AG09309 (cell line): Measurements from ENCODE around the gene REPS1.
"Not testable (repeated sequence)": the region's sequence is repeated elsewhere in the genome, so short reads cannot be mapped to it uniquely, and the experiment has no call there.

Experiments
- DNase-seq: peaks from one replicate; pipeline ENCODE4 v3.0.0-alpha.2; 2010; ENCODE audit warnings: low read depth
- H3K4me3 ChIP-seq: 2 replicates; pipeline ENCODE4 v1.5.1; 2011; ENCODE audit warnings: mild to moderate bottlenecking, low read depth, low read length, moderate library complexity; ENCODE audit not compliant: control insufficient read depth
- CTCF ChIP-seq: IDR thresholded peaks from 2 replicates; pipeline ENCODE4 v1.5.1; 2011; ENCODE audit warnings: mild to moderate bottlenecking, low read depth, low read length, inconsistent platforms; ENCODE audit not compliant: insufficient read depth, control insufficient read depth; ENCODE audit errors: missing control alignments

REPS1 gene

GRCh38 chr6:139028215-139028657 is 40.2 kb upstream of the REPS1 start:
- DNase-seq = no peak
- TF ChIP-seq CTCF = no peak
- H3K4me3 ChIP-seq = peak overlapping the region; percentile 93

DNA sequence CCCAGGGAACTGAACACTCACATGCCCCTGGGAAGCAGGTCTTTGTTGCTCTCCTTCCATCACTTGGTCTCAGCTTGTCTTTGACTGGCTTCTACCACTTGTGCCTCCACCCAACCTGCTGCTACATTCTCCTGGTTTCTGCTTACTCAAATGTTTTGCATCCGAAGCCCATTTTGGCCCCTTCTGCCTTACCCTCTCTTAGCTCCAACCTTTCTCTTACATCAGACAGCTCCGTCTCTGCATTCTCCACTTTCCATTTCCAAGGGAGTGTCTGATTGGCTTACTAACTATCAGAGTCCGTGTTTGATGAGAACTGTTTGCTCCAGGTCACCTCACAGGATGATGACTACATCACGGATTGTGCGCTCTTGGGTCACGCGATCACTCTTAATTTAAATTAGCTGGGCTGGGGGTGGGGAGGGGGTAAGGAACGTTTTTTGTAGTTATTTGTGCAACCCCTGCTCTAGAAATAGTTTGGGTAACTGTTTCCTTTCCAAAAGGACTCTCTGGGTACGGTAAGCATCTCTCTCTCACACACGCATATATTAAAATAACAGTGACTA is 39.6 kb upstream of the REPS1 start:
- TF ChIP-seq CTCF = no peak
- no peak for DNase-seq

DNA sequence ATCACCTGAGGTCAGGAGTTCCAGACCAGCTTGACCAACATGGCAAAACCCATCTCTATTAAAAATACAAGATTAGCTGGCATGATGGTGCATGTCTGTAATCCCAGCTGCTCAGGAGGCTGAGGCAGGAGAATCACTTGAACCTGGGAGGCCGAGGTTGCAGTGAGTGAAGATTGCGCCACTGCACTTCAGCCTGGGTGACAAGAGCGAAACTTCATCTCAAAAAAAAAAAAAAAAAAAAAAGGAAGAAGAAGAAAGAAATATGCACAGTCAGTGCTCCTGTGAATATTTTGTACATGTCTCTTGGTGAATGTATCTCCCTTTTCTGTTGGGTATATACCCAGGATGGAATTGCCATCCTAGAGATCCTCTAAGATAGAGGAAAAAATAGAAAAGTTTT is 37.4 kb upstream of the REPS1 start:
- not testable (repeated sequence) for DNase-seq, H3K4me3 ChIP-seq

More for the DNA sequence above, 39.6 kb upstream of the REPS1 start:
- peak overlapping the region; percentile 93 for H3K4me3 ChIP-seq

DNA sequence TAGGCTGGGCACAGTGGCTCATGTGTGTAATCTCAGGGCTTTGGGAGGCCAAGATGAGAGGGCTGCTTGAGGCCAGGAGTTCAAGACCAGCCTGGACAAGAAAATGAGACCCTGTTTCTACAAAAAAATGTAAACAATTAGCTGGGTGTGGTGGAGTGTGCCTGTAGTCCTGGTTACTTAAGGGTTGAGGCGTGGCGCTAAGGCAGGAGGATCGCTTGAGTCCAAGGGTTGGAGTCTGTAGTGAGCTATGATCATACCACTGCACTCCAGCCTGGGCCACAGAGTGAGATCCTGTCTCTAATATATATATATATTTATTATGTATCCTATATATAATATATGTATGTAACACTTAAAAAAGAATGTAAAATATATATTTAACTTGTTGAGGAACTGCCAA is 32.6 kb upstream of the REPS1 start:
- no peak for DNase-seq
- no peak overlapping the region for H3K4me3 ChIP-seq
- TF ChIP-seq CTCF = no peak

DNA sequence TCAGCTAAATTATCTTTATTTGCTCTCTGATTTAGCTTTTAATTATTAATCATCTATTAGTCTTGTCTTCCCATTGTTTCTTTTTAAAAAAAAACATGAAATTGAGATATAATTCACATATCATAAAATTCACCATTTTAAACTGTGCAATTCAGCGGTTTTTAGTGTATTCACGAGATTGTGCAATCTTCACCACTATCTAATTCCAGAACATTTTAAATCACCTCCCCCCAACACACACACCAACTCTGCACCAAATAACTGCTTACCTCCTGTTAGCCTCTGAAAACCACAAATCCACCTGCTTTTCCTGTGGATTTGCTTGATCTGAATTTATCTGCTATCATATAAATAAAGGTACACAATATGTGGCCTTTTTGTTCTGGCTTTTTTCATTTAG is 31.7 kb upstream of the REPS1 start:
- no peak for TF ChIP-seq CTCF
- DNase-seq = no peak
- H3K4me3 ChIP-seq = no peak overlapping the region

DNA sequence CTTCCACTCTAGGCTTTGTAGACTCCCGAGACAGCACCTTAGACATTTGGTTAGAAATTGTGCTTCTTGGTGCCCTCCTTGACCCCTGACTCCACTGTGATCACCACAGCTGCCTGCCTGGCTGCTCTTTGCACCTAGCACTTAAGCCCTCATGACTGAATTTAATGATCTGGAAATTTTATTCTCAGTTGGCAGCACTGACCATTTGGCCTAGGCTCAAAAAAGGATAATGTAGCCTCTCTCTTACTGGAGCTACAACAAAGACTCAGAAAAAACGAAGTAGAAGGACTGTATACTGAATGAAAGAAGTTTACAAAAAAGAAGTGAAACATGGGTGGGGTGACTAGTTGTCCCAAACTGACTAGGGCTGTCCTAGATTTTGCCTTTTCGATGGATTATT is 29.2 kb upstream of the REPS1 start:
- DNase-seq = no peak
- TF ChIP-seq CTCF = no peak
- H3K4me3 ChIP-seq = no peak overlapping the region

GRCh38 chr6:139016337-139017213 is 28.5 kb upstream of the REPS1 start:
- no peak overlapping the region for H3K4me3 ChIP-seq
- TF ChIP-seq CTCF = no peak
- no peak for DNase-seq
